ENCODE results near the gene PCYOX1L. TPM values are rescaled to one million over a fixed set of nuclear protein-coding genes. Genes with fewer than 3 reads are reported as not detected.

PCYOX1L gene
- total RNA-seq, 4 donors from 2014 or later, result 2.6 to 6.1 (median 3.1) TPM

- TF ChIP-seq CTCF (IDR thresholded peaks at IDR 0.05; ENCODE audit: low read depth), result no peak
Observed at GRCh38 chr5:149399775-149400174, 41.9 kb downstream of the PCYOX1L start.

GRCh38 chr5:149400304-149400703, 42.5 kb downstream of the PCYOX1L start:
- no peak for TF ChIP-seq CTCF (IDR thresholded peaks at IDR 0.05; ENCODE audit: low read depth)

GRCh38 chr5:149401051-149401450, 43.2 kb downstream of the PCYOX1L start:
- no peak for TF ChIP-seq CTCF (IDR thresholded peaks at IDR 0.05; ENCODE audit: low read depth)

- no peak for TF ChIP-seq CTCF (IDR thresholded peaks at IDR 0.05; ENCODE audit: low read depth)
Observed at GRCh38 chr5:149402291-149402690, 44.4 kb downstream of the PCYOX1L start.

- no peak for TF ChIP-seq CTCF (IDR thresholded peaks at IDR 0.05; ENCODE audit: low read depth)
Observed at GRCh38 chr5:149403923-149404745, 46.3 kb downstream of the PCYOX1L start.

GRCh38 chr5:149404746-149405549, 47.1 kb downstream of the PCYOX1L start:
- no peak for TF ChIP-seq CTCF (IDR thresholded peaks at IDR 0.05; ENCODE audit: low read depth)

DNA sequence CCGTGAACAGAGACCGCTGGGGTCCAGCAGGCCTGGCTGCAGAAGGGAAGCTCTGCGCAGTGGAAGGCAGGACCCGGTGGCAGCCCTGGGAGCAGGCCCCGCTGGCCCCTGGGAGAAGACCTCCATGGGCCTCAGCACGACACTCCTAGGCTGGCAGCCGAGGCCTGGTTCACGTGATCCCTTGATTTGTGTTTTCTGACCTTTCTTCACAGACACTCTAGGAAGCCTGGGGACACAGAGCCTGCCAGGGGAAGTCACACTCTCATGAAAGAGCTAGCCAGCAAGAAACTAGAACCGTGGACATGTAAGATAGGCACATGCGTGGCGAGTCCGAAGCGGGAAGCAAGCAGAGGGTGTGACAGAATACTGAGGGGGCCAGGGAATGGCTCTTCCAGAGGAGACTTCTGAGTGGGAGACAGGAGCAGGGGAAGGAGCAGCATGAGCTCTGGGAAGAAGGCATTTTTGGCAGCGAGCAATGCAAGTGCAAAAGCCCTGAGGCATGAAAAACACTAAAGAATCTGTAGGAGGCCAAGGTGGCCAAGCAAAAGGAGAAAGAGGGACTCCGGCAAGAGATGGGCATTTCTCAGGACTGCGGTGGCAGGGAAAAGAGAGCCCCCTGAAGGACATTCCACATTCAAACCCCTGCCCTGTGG, 47.8 kb downstream of the PCYOX1L start:
- no peak for TF ChIP-seq CTCF (IDR thresholded peaks at IDR 0.05; ENCODE audit: low read depth)
